MCF 10A (cell line): Measurements from ENCODE around the gene DNAJC2. TPM values are rescaled to one million over a fixed set of nuclear protein-coding genes. Genes with fewer than 3 reads are reported as not detected.

ENCODE experiments used
- BruUV-seq: library from RNA; stranded (reverse); fragments of 400-500 nt; replicated peaks from 2 replicates; lab custom pipeline; 2021; lab: Mats Ljungman, UMichigan
- CTCF ChIA-PET: fragments of 300-600 bp; sonication (Branson Sonifier 250); formaldehyde crosslinking; extraction: SDS; loops from one replicate; lab custom pipeline; 2021; ENCODE audit warnings: antibody characterized with exemption, inconsistent platforms; lab: Yijun Ruan, JAX
- POLR2A ChIA-PET: fragments of 300-600, 350-650 bp; sonication (Branson Sonifier 250); formaldehyde crosslinking; extraction: SDS; loops from one replicate; lab custom pipeline; 2020; ENCODE audit warnings: antibody characterized with exemption, inconsistent platforms; lab: Yijun Ruan, JAX
- DNase-seq: peaks from one replicate; pipeline ENCODE4 v3.0.0-alpha.2; 2018; ENCODE audit not compliant: unreplicated experiment
- H3K27ac Mint-ChIP-seq: one replicate; pipeline ENCODE4 v1.8.0; 2022; ENCODE audit warnings: mild to moderate bottlenecking, low read depth, mixed read lengths; ENCODE audit not compliant: unreplicated experiment
- H3K27me3 Mint-ChIP-seq: one replicate; pipeline ENCODE4 v1.8.0; 2022; ENCODE audit warnings: mixed read lengths; ENCODE audit not compliant: insufficient read depth, unreplicated experiment
- H3K36me3 Mint-ChIP-seq: one replicate; pipeline ENCODE4 v1.8.0; 2022; ENCODE audit warnings: mild to moderate bottlenecking, moderate library complexity, mixed read lengths; ENCODE audit not compliant: insufficient read depth, unreplicated experiment
- H3K4me1 Mint-ChIP-seq: one replicate; pipeline ENCODE4 v1.8.0; 2022; ENCODE audit warnings: mixed read lengths; ENCODE audit not compliant: insufficient read depth, unreplicated experiment
- H3K4me3 Mint-ChIP-seq: one replicate; pipeline ENCODE4 v1.8.0; 2022; ENCODE audit warnings: mild to moderate bottlenecking, moderate library complexity, mixed read lengths; ENCODE audit not compliant: unreplicated experiment
- H3K9me3 Mint-ChIP-seq: one replicate; pipeline ENCODE4 v1.8.0; 2022; ENCODE audit warnings: mixed read lengths; ENCODE audit not compliant: unreplicated experiment
- CTCF ChIP-seq: fragments of 200-600 bp; IDR thresholded peaks from one replicate; pipeline ENCODE4 v1.8.0; 2022; ENCODE audit warnings: antibody characterized with exemption, mild to moderate bottlenecking; ENCODE audit not compliant: unreplicated experiment
- intact Hi-C: fragments of 100-400 bp; cut with micrococcal nuclease; formaldehyde crosslinking; loops from 2 replicates; pipeline ENCODE4 v1.14.1; 2022
- total RNA-seq: library from RNA; stranded (reverse); gene quantifications from 2 replicates; pipeline ENCODE4 v1.2.3, GENCODE V29; 2022

DNAJC2 gene
- total RNA-seq, 1 experiment from 2014 or later, result 58.2 TPM

GRCh38 chr7:103381280-103382031 is 36.9 kb upstream of the DNAJC2 start:
- Mint-ChIP-seq H3K4me1 (no peaks in the 10 kb centered on the region), H3K27ac (no peak overlapping the region), H3K27me3 (peaks cover 29% of the 10 kb centered on the region), H3K36me3 (no peaks in the 10 kb centered on the region), H3K4me3 (no peak overlapping the region), H3K9me3 (no peaks in the 10 kb centered on the region)
- ChIA-PET CTCF (no interaction called here), POLR2A (no interaction called here)
- no peak for TF ChIP-seq CTCF
- DNase-seq, result no peak
- BruUV-seq, result no TSS peak
- intact Hi-C loops, result no loop called here

GRCh38 chr7:103380395-103381191 is 36.0 kb upstream of the DNAJC2 start:
- DNase-seq, result no peak
- no peak for TF ChIP-seq CTCF
- no peak overlapping the region for H3K4me3 Mint-ChIP-seq
- no peak overlapping the region for H3K27ac Mint-ChIP-seq
- peaks cover 29% of the 10 kb centered on the region for H3K27me3 Mint-ChIP-seq
- BruUV-seq, result no TSS peak
- no peaks in the 10 kb centered on the region for H3K4me1 Mint-ChIP-seq
- CTCF ChIA-PET, result interaction anchor here (0.8 kb wide), 1 partner anchor 24 kb away, joined by 4 read pairs; no protein-coding TSS in a partner anchor
- H3K36me3 Mint-ChIP-seq, result no peaks in the 10 kb centered on the region
- no peaks in the 10 kb centered on the region for H3K9me3 Mint-ChIP-seq
- intact Hi-C loops, result no loop called here
- POLR2A ChIA-PET, result no interaction called here

- no peak for TF ChIP-seq CTCF
- H3K27ac Mint-ChIP-seq, result no peak overlapping the region
- POLR2A ChIA-PET, result interaction anchor here (0.6 kb wide), 2 partner anchors 26 to 1276 kb away, joined by 3 read pairs; no protein-coding TSS in a partner anchor
- H3K4me1 Mint-ChIP-seq, result no peaks in the 10 kb centered on the region
- no TSS peak for BruUV-seq
- intact Hi-C loops, result no loop called here
- DNase-seq, result no peak
- CTCF ChIA-PET, result interaction anchor here (0.6 kb wide), 1 partner anchor 100 kb away, joined by 3 read pairs; no protein-coding TSS in a partner anchor
- H3K9me3 Mint-ChIP-seq, result no peaks in the 10 kb centered on the region
- peaks cover 29% of the 10 kb centered on the region for H3K27me3 Mint-ChIP-seq
- no peaks in the 10 kb centered on the region for H3K36me3 Mint-ChIP-seq
- no peak overlapping the region for H3K4me3 Mint-ChIP-seq
Observed at GRCh38 chr7:103379270-103379975, 34.9 kb upstream of the DNAJC2 start.
